ENCODE results near the gene KCTD4. TPM values are rescaled to one million over a fixed set of nuclear protein-coding genes. Genes with fewer than 3 reads are reported as not detected.

Gene KCTD4
- total and polyA plus RNA-seq, 10 of the 15 experiments (the other 5 are each of a cell fraction or from before 2014, with no cell fraction given): 0.09 TPM; not detected in 9

DNA sequence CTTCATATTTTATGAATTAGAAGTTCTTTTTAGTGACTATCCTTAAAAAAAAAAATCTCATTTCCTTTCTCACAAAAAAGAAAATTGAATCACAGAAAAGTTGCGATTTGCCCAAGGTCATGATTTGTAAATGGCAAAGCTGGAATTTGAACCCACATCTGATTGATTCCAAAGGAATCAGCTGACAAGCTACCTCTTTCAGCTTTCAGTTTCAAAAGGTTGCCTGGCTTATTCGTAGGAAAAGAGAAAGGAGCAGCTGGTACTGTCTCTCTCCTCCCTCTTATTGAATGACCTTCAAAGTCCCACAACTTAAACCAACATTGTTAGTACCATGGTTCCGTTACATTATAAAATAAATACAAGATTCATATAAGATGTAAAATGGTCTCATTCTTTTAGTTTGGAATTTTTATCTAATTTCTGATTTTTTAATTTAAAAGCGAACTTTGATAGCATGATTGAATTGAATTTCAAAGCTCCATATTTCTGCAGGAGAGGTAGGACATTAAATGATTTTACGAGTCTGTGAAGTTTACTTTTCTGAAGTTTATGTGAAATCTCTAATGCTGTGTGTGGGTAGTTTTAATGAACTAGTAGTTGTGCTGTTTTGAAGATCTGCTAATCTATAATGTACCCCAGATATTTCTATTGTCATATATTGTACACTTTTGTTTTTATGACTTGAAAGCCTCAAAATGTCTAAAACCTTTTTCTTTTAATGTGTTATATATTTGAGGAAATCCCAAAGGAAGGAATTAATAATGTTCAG lies 18.5 kb upstream of the KCTD4 start:
- Histone ChIP-seq H4K20me1 (ENCODE audit: control insufficient read depth, insufficient read depth) (no peaks in the 10 kb centered on the region), H3K4me3 (no peak overlapping the region), H2AFZ (ENCODE audit: control insufficient read depth, low read depth, low read length) (no peak overlapping the region), H3K79me2 (ENCODE audit: control insufficient read depth, insufficient read depth, low read length) (no peaks in the 10 kb centered on the region), H3K4me2 (ENCODE audit: control insufficient read depth, insufficient read depth) (no peak overlapping the region), H3K27me3 (replicated peaks in 1 of 2; ENCODE audit: control insufficient read depth in 2 of 2, insufficient read depth in 2 of 2, low read length in 1 of 2) (no peaks in the 10 kb centered on the region), H3K9me3 (replicated peaks; ENCODE audit: control insufficient read depth, insufficient read depth, low read length) (no peaks in the 10 kb centered on the region), H3K27ac (ENCODE audit: control insufficient read depth, insufficient read depth) (no peak overlapping the region), H3K4me1 (ENCODE audit: control insufficient read depth, insufficient read depth, low read length) (no peaks in the 10 kb centered on the region), H3K36me3 (ENCODE audit: control insufficient read depth in 2 of 2, insufficient read depth in 2 of 2, low read length in 1 of 2) (no peaks in the 10 kb centered on the region; a peak in 2 of 4 replicates), H3K9ac (ENCODE audit: control insufficient read depth, insufficient read depth, low read length) (no peak overlapping the region)
- WGBS (ENCODE audit: insufficient coverage, insufficient replicate concordance, low lambda C conversion rate, missing lambda C conversion rate): 80% methylated on average over 5 of the region's 5 CpGs
- ChIA-PET SMC1A (ENCODE audit: uncharacterized antibody, unreplicated experiment) (interaction anchor here (0.6 to 2.2 kb wide), 5 partner anchors 12 to 1399 kb away, joined by 3 to 9 read pairs (median 4); no protein-coding TSS in a partner anchor), RAD21 (ENCODE audit: unreplicated experiment) (interaction anchor here (0.7 to 1.3 kb wide), 3 partner anchors 11 to 26 kb away, joined by 3 to 4 read pairs (median 3); no protein-coding TSS in a partner anchor), POLR2A (interaction anchor here (1.3 kb wide), 2 partner anchors 9 to 11 kb away, joined by 3 read pairs; no protein-coding TSS in a partner anchor), CTCF (interaction anchor here (0.7 to 3.0 kb wide), 3 partner anchors 12 to 103 kb away, joined by 3 to 12 read pairs (median 3); no protein-coding TSS in a partner anchor)
- FAIRE-seq: no peak
- BruUV-seq (replicated peaks): no TSS peak
- no peak for TF ChIP-seq CBX5 (IDR thresholded peaks at IDR 0.05; ENCODE audit: low read depth)
- TF ChIP-seq TARDBP (IDR thresholded peaks at IDR 0.05; ENCODE audit: borderline replicate concordance): no peak
- no peak for TF ChIP-seq CHD2 (IDR thresholded peaks at IDR 0.05; ENCODE audit: borderline replicate concordance, low read depth, low read length)
- TF ChIP-seq, protein P1, sequence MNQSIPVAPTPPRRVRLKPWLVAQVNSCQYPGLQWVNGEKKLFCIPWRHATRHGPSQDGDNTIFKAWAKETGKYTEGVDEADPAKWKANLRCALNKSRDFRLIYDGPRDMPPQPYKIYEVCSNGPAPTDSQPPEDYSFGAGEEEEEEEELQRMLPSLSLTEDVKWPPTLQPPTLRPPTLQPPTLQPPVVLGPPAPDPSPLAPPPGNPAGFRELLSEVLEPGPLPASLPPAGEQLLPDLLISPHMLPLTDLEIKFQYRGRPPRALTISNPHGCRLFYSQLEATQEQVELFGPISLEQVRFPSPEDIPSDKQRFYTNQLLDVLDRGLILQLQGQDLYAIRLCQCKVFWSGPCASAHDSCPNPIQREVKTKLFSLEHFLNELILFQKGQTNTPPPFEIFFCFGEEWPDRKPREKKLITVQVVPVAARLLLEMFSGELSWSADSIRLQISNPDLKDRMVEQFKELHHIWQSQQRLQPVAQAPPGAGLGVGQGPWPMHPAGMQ (IDR thresholded peaks at IDR 0.05; ENCODE audit: borderline replicate concordance): no peak
- no peak for TF ChIP-seq STAT3 (IDR thresholded peaks at IDR 0.05; ENCODE audit: low read depth, low read length)
- TF ChIP-seq PAX5 (IDR thresholded peaks at IDR 0.05; ENCODE audit: borderline replicate concordance, low read depth, low read length): no peak
- TF ChIP-seq ESRRA (IDR thresholded peaks at IDR 0.05; ENCODE audit: low read length): no peak
- no peak for TF ChIP-seq RUNX3 (IDR thresholded peaks at IDR 0.05; ENCODE audit: low read length)
- no peak for TF ChIP-seq PML (IDR thresholded peaks at IDR 0.05; ENCODE audit: low read length)
- TF ChIP-seq, protein P2, sequence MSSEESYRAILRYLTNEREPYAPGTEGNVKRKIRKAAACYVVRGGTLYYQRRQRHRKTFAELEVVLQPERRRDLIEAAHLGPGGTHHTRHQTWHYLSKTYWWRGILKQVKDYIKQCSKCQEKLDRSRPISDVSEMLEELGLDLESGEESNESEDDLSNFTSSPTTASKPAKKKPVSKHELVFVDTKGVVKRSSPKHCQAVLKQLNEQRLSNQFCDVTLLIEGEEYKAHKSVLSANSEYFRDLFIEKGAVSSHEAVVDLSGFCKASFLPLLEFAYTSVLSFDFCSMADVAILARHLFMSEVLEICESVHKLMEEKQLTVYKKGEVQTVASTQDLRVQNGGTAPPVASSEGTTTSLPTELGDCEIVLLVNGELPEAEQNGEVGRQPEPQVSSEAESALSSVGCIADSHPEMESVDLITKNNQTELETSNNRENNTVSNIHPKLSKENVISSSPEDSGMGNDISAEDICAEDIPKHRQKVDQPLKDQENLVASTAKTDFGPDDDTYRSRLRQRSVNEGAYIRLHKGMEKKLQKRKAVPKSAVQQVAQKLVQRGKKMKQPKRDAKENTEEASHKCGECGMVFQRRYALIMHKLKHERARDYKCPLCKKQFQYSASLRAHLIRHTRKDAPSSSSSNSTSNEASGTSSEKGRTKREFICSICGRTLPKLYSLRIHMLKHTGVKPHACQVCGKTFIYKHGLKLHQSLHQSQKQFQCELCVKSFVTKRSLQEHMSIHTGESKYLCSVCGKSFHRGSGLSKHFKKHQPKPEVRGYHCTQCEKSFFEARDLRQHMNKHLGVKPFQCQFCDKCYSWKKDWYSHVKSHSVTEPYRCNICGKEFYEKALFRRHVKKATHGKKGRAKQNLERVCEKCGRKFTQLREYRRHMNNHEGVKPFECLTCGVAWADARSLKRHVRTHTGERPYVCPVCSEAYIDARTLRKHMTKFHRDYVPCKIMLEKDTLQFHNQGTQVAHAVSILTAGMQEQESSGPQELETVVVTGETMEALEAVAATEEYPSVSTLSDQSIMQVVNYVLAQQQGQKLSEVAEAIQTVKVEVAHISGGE (CRISPR knock-in tag; IDR thresholded peaks at IDR 0.05): no peak
- intact Hi-C loops (cut with micrococcal nuclease; ENCODE audit: unreplicated experiment) (no loop called here), in situ Hi-C loops (cut with MboI) (no loop called here)
- no peak for DNase-seq (ENCODE audit: low read depth, low spot score)
- no peak for ATAC-seq

Measured in GM12878 (cell line).